ENCODE measurements around the gene BMERB1.

Gene BMERB1

GRCh38 chr16:15498427-15499175, 64.2 kb downstream of the BMERB1 start:
- peak; percentile 74 for DNase-seq

- peak; percentile 90 for DNase-seq
These were observed 67.8 kb downstream of the BMERB1 start for GRCh38 chr16:15502041-15502725.

- no peak for DNase-seq
These were observed 72.1 kb downstream of the BMERB1 start for GRCh38 chr16:15506441-15506840.

GRCh38 chr16:15507301-15507958, 73.0 kb downstream of the BMERB1 start:
- DNase-seq = no peak

- no peak for DNase-seq
These were observed 73.7 kb downstream of the BMERB1 start for GRCh38 chr16:15507959-15508627.

GRCh38 chr16:15509051-15509592, 74.7 kb downstream of the BMERB1 start:
- no peak for DNase-seq

- peak; percentile 69 for DNase-seq
These were observed 75.5 kb downstream of the BMERB1 start for GRCh38 chr16:15509593-15510535.

GRCh38 chr16:15510992-15511391, 76.6 kb downstream of the BMERB1 start:
- DNase-seq = no peak

GRCh38 chr16:15511759-15512487, 77.5 kb downstream of the BMERB1 start:
- no peak for DNase-seq

GRCh38 chr16:15513156-15513555, 78.8 kb downstream of the BMERB1 start:
- no peak for DNase-seq

GRCh38 chr16:15515992-15516391, 81.6 kb downstream of the BMERB1 start:
- no peak for DNase-seq

- no peak for DNase-seq
These were observed 82.2 kb downstream of the BMERB1 start for GRCh38 chr16:15516609-15517008.

- DNase-seq = no peak
These were observed 83.5 kb downstream of the BMERB1 start for GRCh38 chr16:15517743-15518377.

GRCh38 chr16:15518381-15519351, 84.3 kb downstream of the BMERB1 start:
- peak; percentile 56 for DNase-seq

GRCh38 chr16:15519790-15520189, 85.4 kb downstream of the BMERB1 start:
- DNase-seq = no peak

- no peak for DNase-seq
These were observed 87.0 kb downstream of the BMERB1 start for GRCh38 chr16:15521390-15521757.

GRCh38 chr16:15521758-15522509, 87.5 kb downstream of the BMERB1 start:
- no peak for DNase-seq

GRCh38 chr16:15523092-15523541, 88.7 kb downstream of the BMERB1 start:
- no peak for DNase-seq

GRCh38 chr16:15523939-15524338, 89.6 kb downstream of the BMERB1 start:
- DNase-seq = no peak
